Mucosa of descending colon (tissue), 3 donors: ENCODE data around the gene ARHGEF3. TPM values are rescaled to one million over a fixed set of nuclear protein-coding genes. Genes with fewer than 3 reads are reported as not detected.
A peak's percentile ranks its signal among the peaks of the same experiment; 100 is the strongest.

Source experiments
- ATAC-seq: fragments of 200-7000 bp; cut with Tn5 transposase; one replicate; pipeline ENCODE4 v1.9.1; 2020; ENCODE audit warnings: mild to moderate bottlenecking, moderate library complexity
- DNase-seq, 3 donors: peaks; one replicate each; pipeline ENCODE4 v3.0.0-alpha.2; 2020
- H3K36me3 ChIP-seq: fragments of 200-600 bp; one replicate; pipeline ENCODE4 v1.8.0; 2021; ENCODE audit warnings: low read depth, mild to moderate bottlenecking
- H3K4me1 ChIP-seq: fragments of 200-600 bp; one replicate; pipeline ENCODE4 v1.8.0; 2021; ENCODE audit warnings: low read depth, mild to moderate bottlenecking
- H3K4me3 ChIP-seq: fragments of 200-600 bp; one replicate; pipeline ENCODE4 v1.8.0; 2021; ENCODE audit warnings: mild to moderate bottlenecking
- H3K9me3 ChIP-seq: fragments of 200-600 bp; one replicate; pipeline ENCODE4 v1.8.0; 2021; ENCODE audit warnings: mild to moderate bottlenecking
- intact Hi-C, 2 donors: fragments of 100-400 bp; cut with DNase I in 1 of 2; cut with micrococcal nuclease in 1 of 2; formaldehyde crosslinking; loops; one replicate each; pipeline versions ENCODE4 v1.11.0 to v1.11.1; 2022; cut with DNase I, micrococcal nuclease
- total RNA-seq, 3 donors: library from RNA; stranded (reverse); fragmentation: NEBNext Ultra II Directional in 2 of 3; extraction: Animal tissue kit (Norgen Biotek cat#: 25700) in 2 of 3; gene quantifications; one replicate each; pipeline versions ENCODE4 v1.2.1 to v1.2.4, GENCODE V29; 2021 to 2023
- TF ChIP-seq, protein P1 (sequence below): fragments of 200-600 bp; IDR thresholded peaks from one replicate; pipeline ENCODE4 v1.8.0; 2022; ENCODE audit warnings: antibody characterized with exemption, mild to moderate bottlenecking
- donor health status: DM: no; HTN: no; CAD: no; lungs with moderate emphysema.
- donor health status: DM: no; HTN: no; CAD: no.
- donor health status: DM: no; HTN: yes; CAD: no.

Gene ARHGEF3
- total RNA-seq, 3 donors from 2014 or later = 10.1 to 34.5 (median 15.5) TPM

DNA sequence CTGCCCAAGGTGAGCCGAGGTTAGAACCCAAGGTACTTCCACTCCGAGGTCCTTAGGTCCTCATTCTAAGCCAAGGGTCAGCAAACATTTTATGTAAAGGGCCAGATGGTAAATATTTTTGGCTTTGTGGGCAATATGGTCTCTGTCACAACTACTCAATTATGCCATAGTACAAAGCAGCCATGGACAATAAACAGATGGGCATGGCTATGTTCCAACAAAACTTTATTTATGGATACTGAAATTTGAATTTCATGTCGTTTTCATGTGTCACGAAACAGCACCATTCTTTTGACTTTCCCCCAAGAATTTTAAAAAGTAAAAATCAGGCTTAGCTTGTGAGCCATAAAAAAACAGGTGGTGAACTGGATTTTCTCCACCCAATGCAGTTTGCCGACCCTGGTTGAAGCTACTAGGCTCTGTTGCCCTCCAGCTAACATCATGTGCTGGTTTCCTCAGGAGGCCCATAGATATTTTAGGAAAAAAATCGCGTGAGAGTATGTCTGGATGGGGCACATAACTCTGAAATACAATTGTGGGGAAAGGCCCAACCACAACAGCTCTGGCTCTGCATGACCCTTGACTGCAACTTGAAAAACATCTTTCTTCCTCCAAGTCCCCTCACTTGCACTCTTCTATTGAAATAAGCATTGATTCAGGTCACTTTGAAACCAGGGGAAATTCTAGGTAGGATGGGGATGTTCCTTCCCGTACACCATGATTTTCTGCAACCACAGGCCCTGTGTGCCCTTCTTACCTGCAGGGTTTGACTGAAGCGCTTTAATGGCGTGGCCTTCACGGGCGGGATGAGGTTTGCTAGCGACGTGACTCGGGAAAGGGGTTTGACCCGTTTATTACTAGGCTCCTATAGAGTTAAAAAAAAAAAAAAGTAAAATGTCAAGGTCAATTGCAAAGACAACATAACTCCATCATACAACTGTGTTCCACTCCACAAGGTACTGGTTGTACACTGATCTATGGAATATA is 28.5 kb downstream of the ARHGEF3 start:
- no peaks in the 10 kb centered on the region for H3K9me3 ChIP-seq
- H3K4me1 ChIP-seq = no peaks in the 10 kb centered on the region
- intact Hi-C loops = no loop called here
- no peaks in the 10 kb centered on the region for H3K36me3 ChIP-seq
- TF ChIP-seq, protein P1, sequence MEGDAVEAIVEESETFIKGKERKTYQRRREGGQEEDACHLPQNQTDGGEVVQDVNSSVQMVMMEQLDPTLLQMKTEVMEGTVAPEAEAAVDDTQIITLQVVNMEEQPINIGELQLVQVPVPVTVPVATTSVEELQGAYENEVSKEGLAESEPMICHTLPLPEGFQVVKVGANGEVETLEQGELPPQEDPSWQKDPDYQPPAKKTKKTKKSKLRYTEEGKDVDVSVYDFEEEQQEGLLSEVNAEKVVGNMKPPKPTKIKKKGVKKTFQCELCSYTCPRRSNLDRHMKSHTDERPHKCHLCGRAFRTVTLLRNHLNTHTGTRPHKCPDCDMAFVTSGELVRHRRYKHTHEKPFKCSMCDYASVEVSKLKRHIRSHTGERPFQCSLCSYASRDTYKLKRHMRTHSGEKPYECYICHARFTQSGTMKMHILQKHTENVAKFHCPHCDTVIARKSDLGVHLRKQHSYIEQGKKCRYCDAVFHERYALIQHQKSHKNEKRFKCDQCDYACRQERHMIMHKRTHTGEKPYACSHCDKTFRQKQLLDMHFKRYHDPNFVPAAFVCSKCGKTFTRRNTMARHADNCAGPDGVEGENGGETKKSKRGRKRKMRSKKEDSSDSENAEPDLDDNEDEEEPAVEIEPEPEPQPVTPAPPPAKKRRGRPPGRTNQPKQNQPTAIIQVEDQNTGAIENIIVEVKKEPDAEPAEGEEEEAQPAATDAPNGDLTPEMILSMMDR = no peak
- DNase-seq (no peak), ATAC-seq (no peak)
- no peak overlapping the region for H3K4me3 ChIP-seq

DNA sequence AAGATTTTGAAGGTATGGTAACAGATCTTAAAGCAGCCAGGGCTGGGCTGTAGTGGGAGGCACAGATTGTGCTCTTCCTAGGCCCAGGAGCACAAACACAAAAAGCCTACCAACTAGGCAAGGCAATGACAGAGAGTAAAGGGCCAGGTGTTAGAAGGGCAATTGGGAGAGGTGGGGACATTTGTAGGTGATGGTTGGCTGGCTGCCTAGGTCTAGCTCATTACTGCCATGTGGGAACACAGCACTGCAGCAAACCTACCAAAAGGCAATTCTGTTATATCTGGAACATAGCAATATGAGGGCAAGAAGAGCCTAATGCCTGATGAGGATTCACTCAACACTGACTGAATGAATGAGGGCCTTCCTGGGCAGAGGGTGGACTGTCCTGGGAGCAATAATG is 30.4 kb downstream of the ARHGEF3 start:
- intact Hi-C loops = no loop called here
- DNase-seq = no peak
- H3K4me3 ChIP-seq = no peak overlapping the region
- ATAC-seq = peak; percentile 34
- no peaks in the 10 kb centered on the region for H3K36me3 ChIP-seq
- H3K9me3 ChIP-seq = no peaks in the 10 kb centered on the region
- TF ChIP-seq, protein P1 = no peak
- H3K4me1 ChIP-seq = no peaks in the 10 kb centered on the region

DNA sequence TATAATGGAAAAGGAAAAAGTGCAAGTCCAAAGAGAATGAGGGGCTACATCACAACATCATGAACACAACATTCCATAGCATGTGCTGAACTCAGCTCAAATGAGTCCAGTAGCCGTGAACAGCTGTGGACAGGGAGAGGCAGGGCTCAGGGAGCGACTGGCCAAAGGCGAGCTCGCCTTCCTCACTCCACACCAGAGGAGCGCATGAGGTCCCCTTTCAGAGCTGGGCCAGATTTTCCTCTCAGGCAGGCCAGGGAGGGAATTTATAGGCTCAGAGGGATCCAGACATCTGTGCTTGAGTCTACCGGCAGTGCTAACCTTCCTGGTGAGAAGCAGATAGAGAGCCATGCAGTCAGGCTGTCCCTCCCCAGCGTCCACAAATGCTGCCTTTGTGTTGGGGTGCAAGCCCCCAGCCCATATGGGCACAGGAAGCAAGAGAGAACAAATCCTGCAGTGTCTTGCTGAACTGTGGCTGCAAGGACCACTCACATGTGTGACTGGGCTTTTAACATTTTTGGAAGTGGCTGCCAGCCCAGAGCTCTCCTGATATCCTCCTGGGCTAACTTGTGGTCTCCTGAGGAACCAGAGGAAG is 32.5 kb downstream of the ARHGEF3 start:
- Histone ChIP-seq H3K36me3 (no peaks in the 10 kb centered on the region), H3K9me3 (no peaks in the 10 kb centered on the region), H3K4me3 (no peak overlapping the region), H3K4me1 (no peaks in the 10 kb centered on the region)
- intact Hi-C loops = no loop called here
- DNase-seq (no peak), ATAC-seq (no peak)
- TF ChIP-seq, protein P1 = no peak

DNA sequence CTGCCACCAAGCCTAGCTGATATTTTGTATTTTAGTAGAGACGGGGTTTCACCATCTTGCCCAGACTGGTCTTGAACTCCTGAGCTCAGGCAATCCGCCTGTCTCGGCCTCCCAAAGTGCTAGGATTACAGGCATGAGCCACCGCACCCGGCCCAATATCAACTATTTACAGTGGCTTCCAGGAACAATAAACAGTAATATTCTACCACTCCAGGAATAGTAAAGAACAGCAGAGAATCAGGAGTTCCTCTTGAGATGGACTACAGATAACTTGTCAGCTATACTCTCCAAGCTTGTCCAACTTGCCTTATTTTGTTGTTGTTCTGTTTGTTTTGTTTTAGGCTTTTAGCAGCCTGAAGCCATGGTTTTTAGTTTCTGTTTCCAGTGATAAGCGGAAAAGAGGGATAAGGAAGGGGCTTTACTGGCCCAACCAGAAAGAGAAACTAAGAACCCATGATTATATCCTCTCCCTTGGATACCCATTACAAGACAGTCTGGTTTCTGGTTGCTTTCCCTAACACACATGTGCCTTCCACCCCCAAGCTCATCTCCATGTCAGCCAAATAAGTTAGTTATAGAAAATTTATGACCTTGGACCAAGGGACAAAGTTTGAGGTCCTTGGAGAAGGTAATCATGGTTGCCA is 36.7 kb downstream of the ARHGEF3 start:
- TF ChIP-seq, protein P1 = no peak
- Histone ChIP-seq H3K4me3 (no peak overlapping the region), H3K36me3 (no peaks in the 10 kb centered on the region), H3K9me3 (no peaks in the 10 kb centered on the region), H3K4me1 (no peaks in the 10 kb centered on the region)
- DNase-seq = no peak
- ATAC-seq = no peak
- intact Hi-C loops = no loop called here

DNA sequence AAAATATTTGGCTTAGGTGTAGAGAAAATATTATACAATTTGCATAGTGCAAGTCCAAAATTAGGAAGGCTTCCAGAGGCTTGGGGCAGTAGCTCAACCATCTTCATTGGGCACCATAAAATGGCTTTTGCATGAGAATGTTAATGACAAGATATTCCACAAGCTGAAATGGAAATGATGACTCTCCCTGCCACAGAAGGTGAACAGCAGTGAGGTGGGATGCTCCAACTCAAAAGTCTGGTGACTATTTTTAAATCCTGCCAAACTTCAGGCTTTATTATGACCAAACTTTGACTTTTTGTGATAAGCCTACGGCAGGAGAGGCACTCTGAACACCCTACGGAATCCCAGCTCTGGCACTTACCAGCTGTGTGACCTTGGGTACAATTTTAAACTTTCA is 37.6 kb downstream of the ARHGEF3 start:
- no peaks in the 10 kb centered on the region for H3K4me1 ChIP-seq
- ATAC-seq (no peak), DNase-seq (no peak)
- no peak overlapping the region for H3K4me3 ChIP-seq
- intact Hi-C loops = no loop called here
- H3K36me3 ChIP-seq = no peaks in the 10 kb centered on the region
- TF ChIP-seq, protein P1 = no peak
- no peaks in the 10 kb centered on the region for H3K9me3 ChIP-seq
